Natural killer cell (primary cell): Measurements from ENCODE around the gene CCDC112. TPM values are rescaled to one million over a fixed set of nuclear protein-coding genes. Genes with fewer than 3 reads are reported as not detected.
A peak's percentile ranks its signal among the peaks of the same experiment; 100 is the strongest.

Experiments used
- ATAC-seq, 3 donors: fragments of 150-1000 bp in 2 of 3; fragments of 200-7000 bp in 1 of 3; cut with Tn5 transposase; 1 replicate in 1 of 3; 2 replicates in 2 of 3; pipeline ENCODE4 v1.10.0; 2021; ENCODE audit warnings: mild to moderate bottlenecking in 2 of 3, moderate library complexity in 2 of 3
- DNase-seq, 2 donors: peaks; one replicate each; pipeline versions ENCODE4 v3.0.0 to v3.0.0-alpha.2; 2013 to 2021; ENCODE audit warnings: mixed read lengths in 1 of 2
- H3K27ac ChIP-seq: one replicate; pipeline ENCODE4 v1.5.1; 2013; ENCODE audit warnings: mild to moderate bottlenecking, low read length
- H3K27me3 ChIP-seq: one replicate; pipeline ENCODE4 v1.6.1; 2013; ENCODE audit warnings: low read length; ENCODE audit not compliant: control insufficient read depth, insufficient read depth
- H3K36me3 ChIP-seq: one replicate; pipeline ENCODE4 v1.6.1; 2013; ENCODE audit warnings: low read length; ENCODE audit not compliant: control insufficient read depth, insufficient read depth
- H3K4me1 ChIP-seq: one replicate; pipeline ENCODE4 v1.6.1; 2013; ENCODE audit warnings: low read length; ENCODE audit not compliant: control insufficient read depth, insufficient read depth
- H3K4me3 ChIP-seq: one replicate; pipeline ENCODE4 v1.5.1; 2013; ENCODE audit warnings: low read length
- H3K9me3 ChIP-seq: one replicate; pipeline ENCODE4 v1.6.1; 2013; ENCODE audit warnings: low read length; ENCODE audit not compliant: control insufficient read depth, insufficient read depth
- H3K27ac Mint-ChIP-seq, 2 donors: one replicate each; pipeline ENCODE4 v1.8.0; 2022; ENCODE audit warnings: mild to moderate bottlenecking in 2 of 2, mixed read lengths in 2 of 2, moderate library complexity in 1 of 2
- H3K27me3 Mint-ChIP-seq, 2 donors: one replicate each; pipeline ENCODE4 v1.8.0; 2022; ENCODE audit warnings: low read depth in 2 of 2, mixed read lengths in 2 of 2
- H3K36me3 Mint-ChIP-seq: one replicate; pipeline ENCODE4 v1.8.0; 2022; ENCODE audit warnings: mixed read lengths
- H3K4me1 Mint-ChIP-seq, 2 donors: one replicate each; pipeline ENCODE4 v1.8.0; 2022; ENCODE audit warnings: mixed read lengths in 2 of 2
- H3K4me3 Mint-ChIP-seq: one replicate; pipeline ENCODE4 v1.8.0; 2022; ENCODE audit warnings: mild to moderate bottlenecking, moderate library complexity, mixed read lengths
- H3K9me3 Mint-ChIP-seq, 2 donors: one replicate each; pipeline ENCODE4 v1.8.0; 2022; ENCODE audit warnings: mixed read lengths in 2 of 2
- CTCF ChIP-seq: fragments of 200-600 bp; IDR thresholded peaks from one replicate; pipeline ENCODE4 v1.8.0; 2022; ENCODE audit warnings: antibody characterized with exemption
- WGBS: methylation state at CpG from one replicate; pipeline ENCODE4 v1.1.7; 2013; ENCODE audit warnings: missing lambda C conversion rate; ENCODE audit not compliant: insufficient coverage; 5-methylcytosine and 5-hydroxymethylcytosine counted together
- intact Hi-C: fragments of 100-400 bp; cut with micrococcal nuclease; formaldehyde crosslinking; loops from one replicate; pipeline ENCODE4 v1.14.2; 2022
- total RNA-seq, 4 donors: library from RNA; stranded (reverse); fragments of 120-200 nt in 1 of 4; gene quantifications; one replicate each; pipeline versions ENCODE4 v1.2.3 to v1.2.4, GENCODE V29; 2013 to 2022

Gene CCDC112
- total RNA-seq, 3 donors from 2014 or later (not counting 1 experiment from before 2014, with no cell fraction given) = 2.5 to 3.7 (median 3.1) TPM

GRCh38 chr5:115313632-115314031, 17.2 kb upstream of the CCDC112 start:
- DNase-seq (no peak), ATAC-seq (no peak)
- Mint-ChIP-seq H3K4me1 (no peaks in the 10 kb centered on the region), H3K9me3 (no peaks in the 10 kb centered on the region), H3K36me3 (no peaks in the 10 kb centered on the region), H3K27ac (no peak overlapping the region), H3K4me3 (no peak overlapping the region), H3K27me3 (peaks cover 30 to 53% of the 10 kb centered on the region in 2 donors)
- WGBS = 77% methylated on average over 1 of the region's 3 CpGs
- Histone ChIP-seq H3K4me3 (no peak overlapping the region), H3K36me3 (no peaks in the 10 kb centered on the region), H3K9me3 (no peaks in the 10 kb centered on the region), H3K27me3 (peaks cover 6% of the 10 kb centered on the region), H3K4me1 (no peaks in the 10 kb centered on the region), H3K27ac (no peak overlapping the region)
- intact Hi-C loops = no loop called here
- TF ChIP-seq CTCF = no peak

DNA sequence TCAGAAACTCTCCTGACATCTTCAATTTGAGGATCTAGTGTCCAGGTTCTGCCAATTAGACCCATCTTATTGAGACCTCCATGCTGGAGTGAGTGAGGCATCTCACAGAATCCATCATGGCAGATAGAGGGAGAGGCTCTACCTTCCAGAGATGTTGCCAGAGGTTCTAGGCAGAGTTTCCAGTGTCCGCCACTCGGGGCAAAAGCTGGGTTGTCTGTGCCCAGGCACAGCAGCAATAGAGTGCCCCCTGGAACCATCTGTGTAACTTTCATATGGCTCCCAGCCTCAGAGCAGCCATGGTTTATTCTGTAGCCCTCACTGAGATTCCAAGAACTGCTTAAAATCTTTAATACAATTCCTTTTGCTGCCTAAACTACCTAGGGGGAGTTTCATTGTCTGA, 16.6 kb upstream of the CCDC112 start:
- Mint-ChIP-seq H3K27ac (no peak overlapping the region), H3K27me3 (peaks cover 29 to 53% of the 10 kb centered on the region in 2 donors), H3K4me3 (no peak overlapping the region), H3K4me1 (no peaks in the 10 kb centered on the region), H3K36me3 (no peaks in the 10 kb centered on the region), H3K9me3 (no peaks in the 10 kb centered on the region)
- no peaks in the 10 kb centered on the region for H3K4me1 ChIP-seq
- no peaks in the 10 kb centered on the region for H3K36me3 ChIP-seq
- DNase-seq (no peak), ATAC-seq (no peak)
- intact Hi-C loops = no loop called here
- no peak overlapping the region for H3K27ac ChIP-seq
- H3K4me3 ChIP-seq = no peak overlapping the region
- H3K27me3 ChIP-seq = peaks cover 6% of the 10 kb centered on the region
- 87% methylated on average over 2 of the region's 2 CpGs for WGBS
- H3K9me3 ChIP-seq = no peaks in the 10 kb centered on the region
- no peak for TF ChIP-seq CTCF

GRCh38 chr5:115309751-115310370, 13.4 kb upstream of the CCDC112 start:
- Histone ChIP-seq H3K27ac (no peak overlapping the region), H3K36me3 (no peaks in the 10 kb centered on the region), H3K4me1 (no peaks in the 10 kb centered on the region), H3K4me3 (no peak overlapping the region), H3K9me3 (no peaks in the 10 kb centered on the region), H3K27me3 (peaks cover 6% of the 10 kb centered on the region)
- ATAC-seq (peak in 2 of 3 donors; percentile 46 to 53), DNase-seq (peak in 1 of 2 donors; percentile 70)
- no peak overlapping the region for H3K27ac Mint-ChIP-seq
- intact Hi-C loops = loop anchor here (1.0 to 5.0 kb wide), 4 partner anchors 264 to 757 kb away; no protein-coding TSS in a partner anchor
- WGBS = 60% methylated on average over 1 of the region's 1 CpG
- H3K36me3 Mint-ChIP-seq = no peaks in the 10 kb centered on the region
- TF ChIP-seq CTCF = peak; percentile 79
- no peaks in the 10 kb centered on the region for H3K4me1 Mint-ChIP-seq
- H3K9me3 Mint-ChIP-seq = no peaks in the 10 kb centered on the region
- H3K27me3 Mint-ChIP-seq = peaks cover 22 to 48% of the 10 kb centered on the region in 2 donors
- no peak overlapping the region for H3K4me3 Mint-ChIP-seq

DNA sequence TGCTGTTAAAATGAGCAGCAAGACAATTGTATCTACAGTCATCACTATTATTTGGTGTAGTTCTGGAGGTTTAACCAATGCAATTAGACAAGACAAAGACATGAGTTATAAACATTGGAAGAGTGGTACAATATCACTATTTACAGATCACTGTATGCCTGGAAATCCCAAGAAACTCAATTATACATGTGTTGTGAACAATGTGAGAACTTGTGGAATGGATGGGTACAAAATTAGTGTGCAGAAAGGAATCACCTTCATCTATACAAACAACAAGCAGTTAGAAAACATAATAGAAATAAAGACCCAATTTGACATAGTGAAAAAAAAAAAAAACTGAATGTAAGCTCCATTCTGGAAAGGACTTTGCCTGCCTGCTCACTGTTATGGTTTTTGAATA, 12.4 kb upstream of the CCDC112 start:
- H3K9me3 Mint-ChIP-seq = no peaks in the 10 kb centered on the region

More for the DNA sequence above, 12.4 kb upstream of the CCDC112 start:
- ATAC-seq (no peak), DNase-seq (no peak)
- no peak overlapping the region for H3K4me3 ChIP-seq
- H3K36me3 ChIP-seq = no peaks in the 10 kb centered on the region
- H3K4me1 ChIP-seq = no peaks in the 10 kb centered on the region
- H3K9me3 ChIP-seq = no peaks in the 10 kb centered on the region
- intact Hi-C loops = loop anchor here (1.0 to 5.0 kb wide), 4 partner anchors 265 to 758 kb away; no protein-coding TSS in a partner anchor
- H3K27me3 Mint-ChIP-seq = peaks cover 26 to 52% of the 10 kb centered on the region in 2 donors
- TF ChIP-seq CTCF = no peak
- no peak overlapping the region for H3K27ac Mint-ChIP-seq
- no peak overlapping the region for H3K27ac ChIP-seq
- H3K4me3 Mint-ChIP-seq = no peak overlapping the region
- peaks cover 11% of the 10 kb centered on the region for H3K27me3 ChIP-seq
- no peaks in the 10 kb centered on the region for H3K4me1 Mint-ChIP-seq
- no peaks in the 10 kb centered on the region for H3K36me3 Mint-ChIP-seq
